Activated CD4-positive, CD25-positive, alpha-beta regulatory T cell (primary cell): ENCODE data around the gene CPS1.

Source experiments
- DNase-seq, 4 experiments: peaks; one replicate each; lab custom pipeline; 2025; lab: John Stamatoyannopoulos, UW

The CPS1 gene

DNA sequence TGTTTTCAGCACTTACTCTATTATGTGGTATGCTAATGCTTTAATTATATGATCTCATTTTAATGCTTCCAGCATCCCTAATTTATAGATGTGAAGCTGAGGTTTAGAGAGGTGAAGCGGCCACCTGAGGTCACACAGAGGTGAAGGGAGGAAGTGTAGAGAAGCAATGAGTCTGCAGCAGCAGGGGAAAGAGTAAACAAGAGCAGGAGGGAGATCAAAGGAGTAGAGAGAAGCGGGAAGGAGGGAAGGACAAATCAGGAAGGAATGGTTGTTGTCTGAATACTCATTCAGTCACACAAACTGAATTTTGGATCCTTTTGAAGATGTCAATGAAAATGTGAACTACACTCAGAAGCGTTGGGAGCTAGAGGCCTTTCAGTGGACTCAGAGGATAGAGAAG, 130.0 kb downstream of the CPS1 start:
- DNase-seq, result no peak

DNA sequence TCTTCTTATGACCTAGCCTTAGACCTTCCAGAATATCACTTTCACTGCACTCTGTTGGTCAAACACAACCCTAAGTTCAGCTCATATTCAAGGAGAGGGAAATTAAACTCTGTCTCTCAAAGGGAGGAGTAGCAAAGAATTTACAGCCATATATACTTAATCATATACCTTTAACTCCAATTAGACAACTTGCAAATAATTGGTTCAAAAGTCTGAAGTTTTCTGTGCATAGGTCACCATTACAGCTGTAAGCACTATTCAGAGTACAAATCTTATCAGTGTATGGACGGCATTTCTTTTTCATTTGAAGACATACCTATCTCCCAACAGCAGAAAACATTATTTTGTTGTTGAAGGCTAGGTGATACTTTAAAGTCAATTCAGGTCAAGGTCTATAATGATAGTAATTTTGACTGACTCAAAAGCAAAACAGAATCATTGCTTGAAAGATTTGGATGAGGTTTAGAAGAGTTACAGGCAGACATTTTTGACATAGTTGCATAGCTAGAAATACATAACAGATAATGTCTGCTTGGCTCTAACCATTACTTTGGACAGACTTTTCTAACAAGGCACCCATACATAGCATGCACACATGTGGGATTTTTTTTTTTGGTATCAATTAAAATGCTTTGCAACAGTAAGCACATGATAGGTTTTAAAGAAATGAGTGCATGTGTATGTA, 131.5 kb downstream of the CPS1 start:
- no peak for DNase-seq

DNA sequence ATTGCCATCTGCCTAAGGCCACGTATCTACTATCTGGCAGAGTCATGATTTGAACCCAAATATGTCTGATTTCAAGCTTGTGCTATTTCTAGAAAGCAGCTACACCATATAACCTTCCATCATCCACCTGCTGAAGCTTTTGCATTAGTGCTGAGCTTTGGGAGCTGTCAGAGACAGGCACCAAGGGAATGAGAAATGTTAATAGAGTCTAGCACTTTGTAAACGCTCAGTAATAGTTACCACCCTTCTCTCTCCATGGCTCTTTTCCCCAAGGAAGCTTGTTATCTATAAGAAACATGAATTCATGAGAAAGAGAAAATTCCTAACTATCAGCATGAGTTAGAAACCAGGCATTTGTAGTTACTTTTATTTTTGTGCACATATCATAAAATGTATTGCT, 151.5 kb downstream of the CPS1 start:
- no peak for DNase-seq

DNA sequence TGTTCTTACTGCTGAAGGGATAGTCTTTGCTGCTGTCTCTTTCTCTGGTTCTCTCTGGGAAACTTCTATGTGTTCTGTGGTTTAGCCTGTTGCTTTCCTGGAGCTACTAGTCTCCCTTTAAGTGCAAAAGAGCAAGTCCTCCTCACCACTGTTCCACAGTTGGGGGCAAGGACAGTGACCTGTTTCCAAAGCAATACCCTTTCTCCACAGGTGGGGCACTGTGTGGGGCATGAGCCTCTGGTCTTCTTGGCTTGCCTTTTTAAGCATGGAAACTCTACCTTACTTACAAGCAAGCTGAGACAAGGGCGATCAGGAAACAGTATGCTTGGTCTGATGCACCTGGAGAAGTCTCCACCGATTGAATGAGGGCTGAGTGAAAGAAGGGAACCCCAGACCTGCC, 156.7 kb downstream of the CPS1 start:
- DNase-seq, result no peak

DNA sequence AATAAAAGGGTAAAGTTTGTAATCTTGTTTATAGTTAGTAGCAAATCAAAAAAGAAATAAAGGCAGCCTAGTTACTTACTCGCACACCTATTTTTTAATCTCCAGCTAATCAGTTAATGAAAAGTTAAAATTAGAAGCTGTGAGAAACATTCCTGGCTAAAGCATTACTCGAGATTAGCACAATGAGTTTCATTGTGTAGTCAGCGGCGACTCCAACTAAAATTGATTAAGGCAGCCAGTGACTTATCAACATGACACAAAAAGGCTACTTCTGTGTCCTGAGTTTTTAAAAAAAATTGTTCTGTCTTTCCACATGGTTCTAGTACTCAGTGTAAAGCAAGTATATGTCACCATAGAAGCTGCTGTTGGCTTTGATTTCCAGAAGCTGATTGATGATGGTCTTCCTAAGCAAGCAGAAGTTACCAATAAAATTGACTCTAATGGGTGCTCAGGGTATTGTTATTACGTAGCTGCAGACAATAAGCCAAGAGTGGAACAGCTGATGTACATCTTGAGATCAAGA, 159.2 kb downstream of the CPS1 start:
- DNase-seq, result no peak

DNA sequence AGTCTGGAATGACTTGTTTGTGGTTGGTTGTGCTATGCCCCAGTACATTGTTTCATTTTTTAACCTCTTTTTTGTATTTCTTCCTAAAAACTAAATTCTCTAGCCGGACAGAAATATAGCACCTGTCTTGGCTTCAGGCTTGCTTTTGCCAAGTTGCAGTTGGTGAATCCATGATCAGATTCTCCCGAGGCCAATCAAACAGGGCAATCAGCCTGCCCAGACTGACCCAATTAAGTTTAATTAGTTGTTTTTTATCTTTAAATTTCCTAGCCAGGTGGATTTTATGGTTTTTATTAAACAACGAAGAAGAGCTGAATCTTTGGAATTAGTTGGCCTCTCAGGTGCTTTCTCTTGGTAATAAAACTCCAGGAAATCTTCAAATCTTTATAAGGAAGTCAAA, 162.1 kb downstream of the CPS1 start:
- DNase-seq, result no peak

DNA sequence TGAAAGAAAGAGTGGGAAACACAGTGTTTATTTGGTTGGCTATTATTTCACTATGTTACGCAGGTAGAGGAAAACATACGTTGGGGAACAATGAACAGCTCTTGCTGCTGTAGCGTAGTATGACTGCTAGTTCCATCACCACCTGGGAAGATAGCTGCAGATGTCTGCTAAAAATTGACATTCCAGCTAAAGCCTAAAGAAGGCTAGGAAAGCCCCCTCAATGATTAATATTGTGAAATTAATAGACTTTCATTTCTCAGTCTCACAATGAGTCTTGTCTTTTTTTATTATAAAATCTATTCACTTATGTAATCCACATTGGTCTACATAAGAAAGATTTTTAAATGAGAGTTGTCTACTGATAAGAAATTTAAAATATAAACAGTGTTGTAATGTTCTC, 165.7 kb downstream of the CPS1 start:
- no peak for DNase-seq

DNA sequence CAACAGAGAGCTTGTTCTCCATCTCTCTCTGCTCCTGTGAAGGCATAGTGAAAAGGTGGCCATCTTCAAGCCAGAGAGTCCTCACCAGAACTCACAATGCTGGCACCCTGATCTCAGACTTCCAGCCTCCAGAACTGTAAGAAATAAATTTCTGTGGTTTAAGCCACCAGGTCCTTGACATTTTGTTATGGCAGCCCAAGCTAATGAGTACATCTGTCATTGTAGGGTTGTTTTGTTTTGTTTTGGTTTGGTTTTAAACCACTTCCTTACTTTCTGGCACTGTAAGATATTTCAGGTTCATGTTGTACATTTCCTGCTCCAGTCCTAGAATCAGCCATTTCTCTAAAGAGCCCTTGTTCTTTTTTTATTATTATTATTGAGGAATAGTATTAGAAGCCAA, 171.2 kb downstream of the CPS1 start:
- no peak for DNase-seq
